Measurements from ENCODE around the gene EIF2AK2. TPM values are rescaled to one million over a fixed set of nuclear protein-coding genes. Genes with fewer than 3 reads are reported as not detected.
"Not testable (repeated sequence)": the region's sequence is repeated elsewhere in the genome, so short reads cannot be mapped to it uniquely, and the experiment has no call there.

Gene EIF2AK2
- total RNA-seq = 100 to 1,000 TPM; 113 to 117 TPM

DNA sequence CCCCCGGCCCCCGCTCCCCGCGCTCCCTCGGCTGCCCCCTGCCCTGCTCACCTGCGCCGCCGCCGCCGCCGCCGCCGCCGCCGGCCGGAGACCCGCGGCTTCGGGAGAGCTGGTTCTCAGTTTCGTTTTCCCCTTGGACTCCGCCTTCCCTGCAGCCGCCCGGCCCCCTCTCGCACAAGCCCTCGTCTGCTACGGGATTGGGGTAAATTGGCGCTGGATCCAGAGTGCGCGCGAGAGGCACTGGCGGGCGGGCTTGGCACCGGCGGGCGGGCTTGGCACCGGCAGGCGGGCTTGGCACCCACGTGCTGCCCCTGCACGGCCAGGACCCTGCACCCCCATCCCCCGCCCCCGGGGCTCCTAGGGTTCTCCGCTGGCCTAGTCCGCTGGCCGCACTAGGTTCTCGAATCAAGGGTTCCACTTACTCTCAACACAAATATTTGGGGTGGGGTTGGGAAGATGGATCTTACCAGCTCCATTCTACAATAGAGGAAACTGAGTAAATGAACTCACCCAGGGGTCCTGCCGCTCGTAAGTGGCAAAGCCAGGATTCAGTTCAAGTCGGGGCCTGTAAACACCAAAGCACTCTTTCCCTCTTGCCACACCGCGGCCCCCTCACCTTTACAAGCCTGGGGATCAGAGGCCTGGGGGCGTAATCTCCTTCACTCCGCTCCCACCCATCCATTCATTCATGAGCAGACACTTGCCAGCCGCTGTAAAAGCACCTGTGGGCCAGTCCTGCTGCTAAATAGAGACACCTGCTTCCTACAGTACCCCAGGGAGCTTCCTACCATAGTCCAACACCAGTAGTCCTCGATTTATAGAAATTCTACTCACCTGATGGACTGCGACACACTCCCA lies at the start of gene EIF2AK2:
EIF2AK2 (minus strand) TSS at position 124 of the 858 bp plus-strand sequence. CDS start 9,174 bp downstream, outside the sequence.
- H3K9me3 Mint-ChIP-seq (ENCODE audit: insufficient read depth) = no peaks in the 10 kb centered on the region
- H3K4me3 Mint-ChIP-seq = peak within 1 kb of the TSS; percentile 98
- peaks cover 38% of the 10 kb centered on the region for H3K36me3 Mint-ChIP-seq (ENCODE audit: low read depth)

GRCh38 chr2:37205689-37206341 lies 49.0 kb upstream of the EIF2AK2 start:
- H3K9me3 Mint-ChIP-seq (ENCODE audit: insufficient read depth) = peaks cover 41% of the 10 kb centered on the region
- H3K4me1 Mint-ChIP-seq (ENCODE audit: low read depth) = peaks cover 23% of the 10 kb centered on the region
- H3K4me3 Mint-ChIP-seq = no peak overlapping the region
- H3K36me3 Mint-ChIP-seq (ENCODE audit: low read depth) = peaks cover 91% of the 10 kb centered on the region
- H3K27ac Mint-ChIP-seq = no peak overlapping the region
- no peaks in the 10 kb centered on the region for H3K27me3 Mint-ChIP-seq (ENCODE audit: low read depth)
- no peak for ATAC-seq
- POLR2A ChIA-PET = no interaction called here
- CTCF ChIA-PET = no interaction called here
- DNase-seq = no peak

More for the DNA sequence above, at the start of gene EIF2AK2:
- peak; percentile 94 for DNase-seq
- ChIA-PET CTCF (interaction anchor here (0.8 to 3.3 kb wide), 2 partner anchors 11 to 75 kb away, joined by 3 to 24 read pairs; no protein-coding TSS in a partner anchor), POLR2A (interaction anchor here (0.6 to 2.7 kb wide), 16 partner anchors 9 to 1871 kb away, joined by 3 to 12 read pairs (median 4); partner anchors contain the start of genes CEBPZ, CEBPZOS, HNRNPLL and NDUFAF7)
- peak within 1 kb of the TSS; percentile 98 for H3K27ac Mint-ChIP-seq
- peak; percentile 97 for ATAC-seq
- H3K4me1 Mint-ChIP-seq (ENCODE audit: low read depth) = peaks cover 44% of the 10 kb centered on the region
- H3K27me3 Mint-ChIP-seq (ENCODE audit: low read depth) = no peaks in the 10 kb centered on the region

GRCh38 chr2:37205071-37205661 lies 48.4 kb upstream of the EIF2AK2 start:
- peaks cover 41% of the 10 kb centered on the region for H3K9me3 Mint-ChIP-seq (ENCODE audit: insufficient read depth)
- peak overlapping the region; percentile 25 for H3K27ac Mint-ChIP-seq
- ATAC-seq; H3K4me3 Mint-ChIP-seq; CTCF ChIA-PET; H3K27me3 Mint-ChIP-seq (ENCODE audit: low read depth); DNase-seq: not testable (repeated sequence)
- POLR2A ChIA-PET = interaction anchor here (0.6 to 0.7 kb wide), 3 partner anchors 24 to 239 kb away, joined by 3 read pairs; partner anchors contain the start of gene STRN
- H3K36me3 Mint-ChIP-seq (ENCODE audit: low read depth) = peaks cover 90% of the 10 kb centered on the region
- peaks cover 29% of the 10 kb centered on the region for H3K4me1 Mint-ChIP-seq (ENCODE audit: low read depth)

DNA sequence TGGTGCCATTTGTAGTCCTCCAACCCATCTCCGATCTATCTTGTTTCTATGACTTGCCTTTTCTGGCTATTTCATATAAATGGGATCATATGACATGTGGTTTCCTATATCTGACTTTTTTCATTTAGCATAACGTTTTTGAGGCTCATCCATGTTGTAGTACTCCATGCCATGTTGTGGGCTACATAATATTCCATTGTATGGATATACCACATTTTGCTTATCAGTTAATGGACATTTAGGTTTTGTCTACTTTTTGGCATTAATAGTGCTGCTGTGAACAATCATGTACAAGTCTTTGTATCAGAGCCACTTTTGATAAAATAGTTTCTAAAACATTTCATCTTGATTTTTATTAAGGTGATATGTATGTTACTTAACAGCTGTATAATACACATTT lies 46.9 kb upstream of the EIF2AK2 start:
- Mint-ChIP-seq H3K27me3 (ENCODE audit: low read depth) (no peaks in the 10 kb centered on the region), H3K27ac (no peak overlapping the region), H3K4me1 (ENCODE audit: low read depth) (peaks cover 34% of the 10 kb centered on the region), H3K9me3 (ENCODE audit: insufficient read depth) (peaks cover 40% of the 10 kb centered on the region), H3K4me3 (no peak overlapping the region), H3K36me3 (ENCODE audit: low read depth) (peaks cover 85% of the 10 kb centered on the region)
- POLR2A ChIA-PET = interaction anchor here (0.7 to 1.0 kb wide), 3 partner anchors 47 to 237 kb away, joined by 3 to 5 read pairs (median 4); partner anchors contain the start of gene EIF2AK2
- DNase-seq (no peak), ATAC-seq (no peak)
- CTCF ChIA-PET = interaction anchor here (1.0 kb wide), 1 partner anchor 17 kb away, joined by 4 read pairs; no protein-coding TSS in a partner anchor

- H3K27ac Mint-ChIP-seq = peak overlapping the region; percentile 69
- ATAC-seq (peak; percentile 83), DNase-seq (peak; percentile 67)
- peaks cover 72% of the 10 kb centered on the region for H3K36me3 Mint-ChIP-seq (ENCODE audit: low read depth)
- ChIA-PET POLR2A (interaction anchor here (1.0 kb wide), 1 partner anchor 45 kb away, joined by 3 read pairs; the partner anchor contains the start of gene EIF2AK2), CTCF (interaction anchor here (0.8 to 1.8 kb wide), 5 partner anchors 10 to 676 kb away, joined by 3 to 10 read pairs (median 4); no protein-coding TSS in a partner anchor)
- H3K9me3 Mint-ChIP-seq (ENCODE audit: insufficient read depth) = peaks cover 21% of the 10 kb centered on the region
- peak overlapping the region; percentile 31 for H3K4me3 Mint-ChIP-seq
- H3K4me1 Mint-ChIP-seq (ENCODE audit: low read depth) = peaks cover 36% of the 10 kb centered on the region
- no peaks in the 10 kb centered on the region for H3K27me3 Mint-ChIP-seq (ENCODE audit: low read depth)
Observed at GRCh38 chr2:37201766-37202165, 45.0 kb upstream of the EIF2AK2 start.

DNA sequence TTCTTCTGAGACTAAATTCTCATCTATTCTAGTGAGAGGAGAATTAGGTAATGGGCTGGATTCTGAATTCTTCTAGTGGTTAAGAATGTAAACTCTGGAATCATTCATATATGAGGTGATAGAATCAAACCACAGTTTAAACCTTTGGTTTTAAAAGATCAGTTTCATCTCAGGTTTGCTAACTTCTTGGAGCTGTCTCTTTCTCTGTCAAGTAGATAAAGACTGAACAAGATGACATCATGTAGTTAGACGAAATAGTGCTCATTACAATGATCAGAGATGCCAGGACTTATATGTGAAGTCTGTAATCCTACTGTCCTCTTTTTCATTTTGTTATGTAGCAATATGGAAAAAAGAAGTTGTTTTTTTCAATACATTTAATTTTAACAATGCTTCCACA lies 44.4 kb upstream of the EIF2AK2 start:
- H3K36me3 Mint-ChIP-seq (ENCODE audit: low read depth) = peaks cover 69% of the 10 kb centered on the region
- H3K4me1 Mint-ChIP-seq (ENCODE audit: low read depth) = peaks cover 37% of the 10 kb centered on the region
- ATAC-seq = no peak

DNA sequence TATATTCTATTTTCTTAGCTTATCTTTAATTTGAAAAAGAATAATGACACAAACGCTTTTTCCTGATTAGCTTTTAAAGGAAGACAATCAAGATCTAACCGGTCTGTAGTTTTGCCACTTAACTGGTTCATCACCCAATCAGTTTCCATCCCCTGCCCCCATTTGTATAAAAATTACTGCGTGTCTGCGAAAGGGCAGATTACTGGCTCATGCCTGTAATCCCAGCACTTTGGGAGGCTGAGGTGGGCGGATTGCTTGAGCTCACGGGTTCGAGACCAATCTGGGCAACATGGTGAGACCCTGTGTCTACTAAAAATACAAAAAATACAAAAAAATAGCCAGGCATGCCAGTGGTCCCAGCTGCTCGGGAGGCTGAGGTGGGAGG lies 41.9 kb upstream of the EIF2AK2 start:
- ChIA-PET CTCF (interaction anchor here (0.5 kb wide), 1 partner anchor 158 kb away, joined by 3 read pairs; no protein-coding TSS in a partner anchor), POLR2A (no interaction called here)
- H3K27ac Mint-ChIP-seq = no peak overlapping the region
- H3K9me3 Mint-ChIP-seq (ENCODE audit: insufficient read depth) = peaks cover 5% of the 10 kb centered on the region
- H3K36me3 Mint-ChIP-seq (ENCODE audit: low read depth) = peaks cover 45% of the 10 kb centered on the region
- H3K27me3 Mint-ChIP-seq (ENCODE audit: low read depth) = no peaks in the 10 kb centered on the region
- DNase-seq = no peak
- H3K4me3 Mint-ChIP-seq = no peak overlapping the region
- H3K4me1 Mint-ChIP-seq (ENCODE audit: low read depth) = peaks cover 37% of the 10 kb centered on the region
- ATAC-seq = no peak

More for the DNA sequence above, 44.4 kb upstream of the EIF2AK2 start:
- Mint-ChIP-seq H3K9me3 (ENCODE audit: insufficient read depth) (peaks cover 17% of the 10 kb centered on the region), H3K4me3 (no peak overlapping the region), H3K27ac (peak overlapping the region; percentile 11), H3K27me3 (ENCODE audit: low read depth) (no peaks in the 10 kb centered on the region)
- CTCF ChIA-PET = interaction anchor here (0.8 to 1.8 kb wide), 5 partner anchors 11 to 676 kb away, joined by 3 to 10 read pairs (median 4); no protein-coding TSS in a partner anchor
- DNase-seq = no peak
- POLR2A ChIA-PET = interaction anchor here (1.0 to 1.1 kb wide), 2 partner anchors 30 to 45 kb away, joined by 3 to 4 read pairs; partner anchors contain the start of genes CEBPZ, EIF2AK2 and NDUFAF7

DNA sequence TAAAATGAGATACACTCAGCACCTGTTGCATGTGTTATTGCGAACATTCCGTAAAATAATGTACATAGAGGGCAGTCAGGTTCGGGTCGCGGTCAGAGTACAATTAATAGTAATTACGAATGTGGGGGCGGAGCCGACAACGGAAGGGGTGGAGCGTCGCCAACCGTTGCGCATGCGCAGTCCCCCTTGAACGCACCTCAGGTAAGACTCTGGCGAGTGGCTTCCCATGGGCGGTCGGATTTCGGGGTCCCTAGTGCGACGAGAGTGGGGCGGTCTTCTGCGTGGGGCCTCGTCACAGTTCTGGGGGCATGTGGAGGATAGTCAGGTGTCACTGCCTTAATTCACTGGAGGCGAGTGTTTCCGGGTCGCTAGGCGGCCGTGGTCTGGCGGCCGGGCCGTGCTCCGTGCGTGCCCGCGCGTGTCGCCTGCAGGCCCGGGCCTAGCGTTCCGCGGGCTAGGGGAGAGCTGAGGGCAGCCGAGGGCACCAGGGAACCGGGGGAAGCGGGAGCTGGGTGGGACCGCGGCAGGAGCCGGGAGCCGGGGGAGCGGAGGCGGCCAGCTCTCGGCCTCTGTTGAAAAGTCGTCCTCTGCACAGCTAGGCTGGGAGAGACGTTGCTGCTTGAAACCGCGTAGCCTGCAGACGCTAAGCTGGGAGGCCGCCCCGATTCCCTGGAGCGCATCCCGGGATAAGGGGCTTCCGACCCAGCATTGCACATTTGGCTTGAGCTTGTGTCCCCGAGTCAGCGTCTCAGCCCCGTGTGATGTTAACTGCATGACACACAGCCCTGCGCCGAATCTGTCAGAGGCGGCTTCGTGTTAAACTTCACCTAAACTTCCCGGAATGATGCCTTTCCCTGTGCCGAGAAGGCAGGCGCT lies 39.8 kb upstream of the EIF2AK2 start, which contains the start of gene CEBPZOS:
CEBPZOS (plus strand) TSS at position 177 of the 876 bp plus-strand sequence. CDS start 3,209 bp downstream, outside the sequence.
- H3K9me3 Mint-ChIP-seq (ENCODE audit: insufficient read depth) = no peaks in the 10 kb centered on the region
- H3K27me3 Mint-ChIP-seq (ENCODE audit: low read depth) = peaks cover 2% of the 10 kb centered on the region
- H3K27ac Mint-ChIP-seq = peak within 1 kb of the TSS; percentile 97
- H3K4me3 Mint-ChIP-seq = peak within 1 kb of the TSS; percentile 91
- ChIA-PET CTCF (interaction anchor here (1.1 to 1.2 kb wide), 2 partner anchors 27 to 199 kb away, joined by 3 to 6 read pairs; no protein-coding TSS in a partner anchor), POLR2A (interaction anchor here (0.6 to 1.3 kb wide), 5 partner anchors 17 to 39 kb away, joined by 3 to 12 read pairs (median 4); partner anchors contain the start of genes EIF2AK2 and NDUFAF7)
- peaks cover 31% of the 10 kb centered on the region for H3K36me3 Mint-ChIP-seq (ENCODE audit: low read depth)
- H3K4me1 Mint-ChIP-seq (ENCODE audit: low read depth) = peaks cover 28% of the 10 kb centered on the region
- ATAC-seq = peak; percentile 86
- peak; percentile 92 for DNase-seq

DNA sequence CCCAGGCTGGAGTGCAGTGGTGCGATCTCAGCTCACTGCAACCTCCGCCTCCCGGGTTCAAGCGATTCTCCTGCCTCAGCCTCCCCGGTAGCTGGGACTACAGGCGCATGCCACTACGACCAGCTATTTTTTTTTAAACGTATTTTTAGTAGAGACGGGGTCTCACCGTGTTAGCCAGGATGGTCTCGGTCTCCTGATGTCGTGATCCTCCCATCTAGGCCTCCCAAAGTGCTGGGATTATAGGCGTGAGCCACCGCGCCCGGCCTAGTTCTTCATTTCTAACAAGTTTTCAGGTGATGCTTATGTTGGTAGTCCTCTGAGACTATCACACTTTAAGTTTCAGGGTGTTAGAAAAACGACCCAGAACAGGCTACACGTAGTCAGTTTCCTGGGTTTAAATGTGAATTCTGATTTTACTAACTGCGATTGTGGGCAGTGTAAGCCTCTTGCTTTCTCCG lies 39.1 kb upstream of the EIF2AK2 start:
- H3K4me1 Mint-ChIP-seq (ENCODE audit: low read depth) = peaks cover 22% of the 10 kb centered on the region
- POLR2A ChIA-PET = interaction anchor here (1.3 kb wide), 1 partner anchor 39 kb away, joined by 5 read pairs; the partner anchor contains the start of gene EIF2AK2

GRCh38 chr2:37192551-37192950 lies 35.8 kb upstream of the EIF2AK2 start:
- H3K27ac Mint-ChIP-seq = no peak overlapping the region
- peaks cover 8% of the 10 kb centered on the region for H3K27me3 Mint-ChIP-seq (ENCODE audit: low read depth)
- H3K4me1 Mint-ChIP-seq (ENCODE audit: low read depth) = peaks cover 10% of the 10 kb centered on the region
- ATAC-seq = no peak
- peaks cover 10% of the 10 kb centered on the region for H3K36me3 Mint-ChIP-seq (ENCODE audit: low read depth)
- DNase-seq = no peak
- ChIA-PET POLR2A (no interaction called here), CTCF (interaction anchor here (2.1 to 2.4 kb wide), 2 partner anchors 23 to 25 kb away, joined by 6 read pairs; no protein-coding TSS in a partner anchor)
- no peak overlapping the region for H3K4me3 Mint-ChIP-seq
- H3K9me3 Mint-ChIP-seq (ENCODE audit: insufficient read depth) = no peaks in the 10 kb centered on the region

More for the DNA sequence above, 39.1 kb upstream of the EIF2AK2 start:
- Mint-ChIP-seq H3K36me3 (ENCODE audit: low read depth) (peaks cover 26% of the 10 kb centered on the region), H3K27ac (peak overlapping the region; percentile 97), H3K4me3 (peak overlapping the region; percentile 91)
- H3K9me3 Mint-ChIP-seq (ENCODE audit: insufficient read depth); CTCF ChIA-PET; ATAC-seq; H3K27me3 Mint-ChIP-seq (ENCODE audit: low read depth); DNase-seq: not testable (repeated sequence)
